Suprapubic skin (tissue), 3 donors: ENCODE measurements around the gene CEP112.

Source experiments
- EP300 ChIP-seq: sonication (generic); formaldehyde crosslinking; IDR thresholded peaks from one replicate; pipeline ENCODE4 v1.6.1; 2017; ENCODE audit warnings: antibody characterized with exemption
- POLR2A ChIP-seq, 2 donors: fragments of 450-650 bp; IDR thresholded peaks; one replicate each; pipeline ENCODE4 v1.6.1; 2017; ENCODE audit warnings: antibody characterized with exemption in 2 of 2, mild to moderate bottlenecking in 2 of 2, moderate library complexity in 2 of 2
- TF ChIP-seq, protein P1 (sequence below), 2 donors: fragments of 200-600 bp in 1 of 2; fragments of 450-650 bp in 1 of 2; sonication (generic) in 1 of 2; IDR thresholded peaks; one replicate each; pipeline ENCODE4 v1.5.1; 2016 to 2019; ENCODE audit warnings: antibody characterized with exemption in 2 of 2, mild to moderate bottlenecking in 1 of 2, moderate library complexity in 1 of 2

DNA sequence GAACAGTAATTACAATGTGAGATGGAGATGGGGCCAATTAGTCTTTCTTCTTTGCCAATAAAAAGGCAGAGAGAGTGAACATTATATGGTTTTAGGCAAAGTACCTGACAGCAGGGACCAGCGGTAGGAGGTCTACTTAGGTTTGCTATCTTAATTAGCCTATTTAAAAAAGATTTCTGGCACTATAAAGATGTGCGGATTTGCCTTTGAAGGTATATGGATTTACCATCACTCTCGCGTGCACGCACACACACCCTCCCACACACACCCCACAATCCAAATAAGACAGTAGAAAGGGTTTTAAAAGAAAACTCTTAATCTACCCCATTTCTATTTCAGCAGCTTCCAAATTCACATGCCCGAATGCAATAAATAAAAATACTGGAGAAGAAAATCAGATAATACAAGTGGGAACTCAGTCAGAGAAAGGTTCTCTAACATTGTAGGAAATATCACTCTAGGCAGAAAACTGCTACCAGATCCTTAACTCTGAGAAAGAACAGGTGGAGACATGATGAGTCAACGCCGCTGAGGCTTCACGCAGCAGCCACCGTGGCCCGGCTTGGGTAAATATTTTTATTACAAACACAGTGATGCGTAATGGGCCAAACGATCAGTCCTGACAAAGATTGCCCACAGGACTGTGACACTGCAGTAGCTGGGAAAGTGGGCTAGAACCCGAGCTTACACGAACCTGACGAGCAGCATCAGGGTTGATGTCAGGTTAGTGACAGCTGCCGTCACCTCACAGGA, 563.9 kb downstream of the CEP112 start:
- TF ChIP-seq, protein P1, sequence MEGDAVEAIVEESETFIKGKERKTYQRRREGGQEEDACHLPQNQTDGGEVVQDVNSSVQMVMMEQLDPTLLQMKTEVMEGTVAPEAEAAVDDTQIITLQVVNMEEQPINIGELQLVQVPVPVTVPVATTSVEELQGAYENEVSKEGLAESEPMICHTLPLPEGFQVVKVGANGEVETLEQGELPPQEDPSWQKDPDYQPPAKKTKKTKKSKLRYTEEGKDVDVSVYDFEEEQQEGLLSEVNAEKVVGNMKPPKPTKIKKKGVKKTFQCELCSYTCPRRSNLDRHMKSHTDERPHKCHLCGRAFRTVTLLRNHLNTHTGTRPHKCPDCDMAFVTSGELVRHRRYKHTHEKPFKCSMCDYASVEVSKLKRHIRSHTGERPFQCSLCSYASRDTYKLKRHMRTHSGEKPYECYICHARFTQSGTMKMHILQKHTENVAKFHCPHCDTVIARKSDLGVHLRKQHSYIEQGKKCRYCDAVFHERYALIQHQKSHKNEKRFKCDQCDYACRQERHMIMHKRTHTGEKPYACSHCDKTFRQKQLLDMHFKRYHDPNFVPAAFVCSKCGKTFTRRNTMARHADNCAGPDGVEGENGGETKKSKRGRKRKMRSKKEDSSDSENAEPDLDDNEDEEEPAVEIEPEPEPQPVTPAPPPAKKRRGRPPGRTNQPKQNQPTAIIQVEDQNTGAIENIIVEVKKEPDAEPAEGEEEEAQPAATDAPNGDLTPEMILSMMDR (IDR thresholded peaks at IDR 0.05): no peak
- no peak for TF ChIP-seq POLR2A (IDR thresholded peaks at IDR 0.05)
- TF ChIP-seq EP300: no peak
